ENCODE data around the gene NANOGP8. TPM values are rescaled to one million over a fixed set of nuclear protein-coding genes. Genes with fewer than 3 reads are reported as not detected.

Gene NANOGP8
- total and polyA plus RNA-seq, 9 of the 15 experiments (the other 6 are each of a cell fraction or from before 2014, with no cell fraction given), result not detected

DNA sequence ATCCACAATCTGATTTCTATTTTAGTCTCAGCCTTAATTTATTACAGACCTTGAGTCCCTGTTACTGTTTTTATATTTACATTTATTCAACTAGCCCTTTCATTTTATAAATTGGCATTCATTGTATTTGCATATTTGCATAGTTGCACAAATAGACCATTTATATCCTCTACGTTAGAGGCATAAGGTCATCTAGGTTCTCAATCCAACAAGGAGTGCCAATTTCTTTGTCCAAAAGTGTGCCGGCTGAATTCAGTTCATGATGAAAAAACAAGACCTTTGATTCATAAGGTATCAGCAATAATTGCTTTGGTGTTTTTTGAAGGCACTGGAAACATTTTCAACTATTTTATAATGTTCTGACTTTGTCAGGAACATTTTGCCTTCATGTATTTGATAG is 33.9 kb upstream of the NANOGP8 start:
- WGBS (ENCODE audit: insufficient coverage, low coverage, missing lambda C conversion rate), result 47% methylated on average over 2 of the region's 2 CpGs
- ChIA-PET POLR2A (no interaction called here), CTCF (ENCODE audit: low intra/inter-chr PET ratio) (no interaction called here)
- Histone ChIP-seq H3K4me3 (no peak overlapping the region), H3K27me3 (ENCODE audit: control insufficient read depth in 2 of 2, insufficient read depth in 2 of 2, low read length in 2 of 2) (no peaks in the 10 kb centered on the region), H3K27ac (ENCODE audit: extremely low read depth, low read depth, low read length) (no peak overlapping the region), H4K20me1 (replicated peaks; ENCODE audit: control insufficient read depth, insufficient read depth, low read length) (no peaks in the 10 kb centered on the region), H3K9ac (ENCODE audit: insufficient read depth in 1 of 2, low read depth in 2 of 2, low read length in 2 of 2) (no peak overlapping the region), H2AFZ (ENCODE audit: low read depth, low read length) (no peak overlapping the region), H3K4me1 (replicated peaks in 1 of 2; ENCODE audit: control insufficient read depth in 2 of 2, insufficient read depth in 2 of 2, low read length in 2 of 2) (no peaks in the 10 kb centered on the region), H3K9me1 (ENCODE audit: control insufficient read depth, insufficient read depth, low read length) (no peaks in the 10 kb centered on the region), H3K36me3 (ENCODE audit: control insufficient read depth, insufficient read depth, low read length) (no peaks in the 10 kb centered on the region), H3K4me2 (ENCODE audit: insufficient read depth, low read length) (no peak overlapping the region), H3K9me3 (replicated peaks; ENCODE audit: control insufficient read depth, insufficient read depth, low read depth, low read length) (no peaks in the 10 kb centered on the region), H3K79me2 (ENCODE audit: control insufficient read depth, insufficient read depth, low read length) (no peaks in the 10 kb centered on the region)
- no peak for TF ChIP-seq GABPA (tag; conservative IDR thresholded peaks at IDR 0.05; ENCODE audit: low read depth)
- peak; percentile 5; the same call in 1 of the 2 replicates for TF ChIP-seq ZNF316 (IDR thresholded peaks at IDR 0.05)
- intact Hi-C loops (cut with micrococcal nuclease) (no loop called here), in situ Hi-C loops (cut with MboI) (no loop called here)
- BruUV-seq (replicated peaks), result no TSS peak
- DNase-seq (ENCODE audit: extremely low read depth in 1 of 4, low spot score in 3 of 4) (no peak), ATAC-seq (no peak), FAIRE-seq (no peak)

DNA sequence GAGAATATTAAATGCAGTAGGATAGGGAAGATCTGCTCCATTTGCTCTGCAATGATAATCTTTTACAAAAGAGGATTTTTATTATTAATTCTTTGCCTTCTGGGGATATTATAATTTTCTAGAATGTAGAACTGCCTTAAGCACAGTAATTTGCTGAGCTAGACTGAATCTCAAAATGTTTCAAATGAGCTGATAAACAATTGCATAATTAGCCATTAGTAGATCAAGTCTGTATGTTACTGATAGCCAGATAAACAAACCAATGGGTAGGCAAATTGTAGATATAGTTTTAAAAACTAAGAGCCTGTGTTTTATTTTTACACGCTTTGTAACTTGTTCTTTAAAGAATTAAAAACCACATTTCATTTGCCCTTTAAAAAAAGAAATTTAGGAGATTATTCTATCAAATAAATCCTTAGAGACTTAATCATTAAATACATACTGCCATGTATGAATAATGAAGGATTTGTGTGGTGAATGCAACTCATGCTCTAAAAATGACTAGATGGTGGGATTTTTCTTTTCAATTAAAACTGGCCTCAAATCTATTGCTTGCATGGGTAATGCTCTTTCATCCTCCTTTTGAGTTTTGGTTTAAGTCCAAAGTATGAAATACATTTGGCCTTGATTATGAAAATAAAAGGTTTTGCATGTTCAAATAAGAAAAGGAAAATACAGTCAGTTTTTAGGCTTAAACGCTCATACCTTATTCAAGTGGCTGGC is 32.6 kb upstream of the NANOGP8 start:
- Histone ChIP-seq H3K79me2 (ENCODE audit: control insufficient read depth, insufficient read depth, low read length) (no peaks in the 10 kb centered on the region), H3K4me3 (no peak overlapping the region), H3K27me3 (ENCODE audit: control insufficient read depth in 2 of 2, insufficient read depth in 2 of 2, low read length in 2 of 2) (no peaks in the 10 kb centered on the region), H3K9me1 (ENCODE audit: control insufficient read depth, insufficient read depth, low read length) (no peaks in the 10 kb centered on the region), H3K27ac (ENCODE audit: extremely low read depth, low read depth, low read length) (no peak overlapping the region), H3K4me2 (ENCODE audit: insufficient read depth, low read length) (no peak overlapping the region), H2AFZ (ENCODE audit: low read depth, low read length) (no peak overlapping the region), H4K20me1 (replicated peaks; ENCODE audit: control insufficient read depth, insufficient read depth, low read length) (no peaks in the 10 kb centered on the region), H3K9ac (ENCODE audit: insufficient read depth in 1 of 2, low read depth in 2 of 2, low read length in 2 of 2) (no peak overlapping the region), H3K4me1 (replicated peaks in 1 of 2; ENCODE audit: control insufficient read depth in 2 of 2, insufficient read depth in 2 of 2, low read length in 2 of 2) (no peaks in the 10 kb centered on the region), H3K9me3 (replicated peaks; ENCODE audit: control insufficient read depth, insufficient read depth, low read depth, low read length) (no peaks in the 10 kb centered on the region), H3K36me3 (ENCODE audit: control insufficient read depth, insufficient read depth, low read length) (no peaks in the 10 kb centered on the region)
- intact Hi-C loops (cut with micrococcal nuclease) (no loop called here), in situ Hi-C loops (cut with MboI) (no loop called here)
- ATAC-seq (no peak), FAIRE-seq (peak; percentile 26), DNase-seq (ENCODE audit: extremely low read depth in 1 of 4, low spot score in 3 of 4) (no peak)
- TF ChIP-seq TCF3 (CRISPR knock-in tag; IDR thresholded peaks at IDR 0.05) (no peak), GTF2A2 (tag; IDR thresholded peaks at IDR 0.05) (no peak), ZNF316 (IDR thresholded peaks at IDR 0.05) (peak; percentile 29; the same call in 1 of the 2 replicates), KLF1 (tag; IDR thresholded peaks at IDR 0.05) (no peak), MED1 (CRISPR knock-in tag; IDR thresholded peaks at IDR 0.05; ENCODE audit: borderline replicate concordance) (no peak)
- TF ChIP-seq, protein P1, sequence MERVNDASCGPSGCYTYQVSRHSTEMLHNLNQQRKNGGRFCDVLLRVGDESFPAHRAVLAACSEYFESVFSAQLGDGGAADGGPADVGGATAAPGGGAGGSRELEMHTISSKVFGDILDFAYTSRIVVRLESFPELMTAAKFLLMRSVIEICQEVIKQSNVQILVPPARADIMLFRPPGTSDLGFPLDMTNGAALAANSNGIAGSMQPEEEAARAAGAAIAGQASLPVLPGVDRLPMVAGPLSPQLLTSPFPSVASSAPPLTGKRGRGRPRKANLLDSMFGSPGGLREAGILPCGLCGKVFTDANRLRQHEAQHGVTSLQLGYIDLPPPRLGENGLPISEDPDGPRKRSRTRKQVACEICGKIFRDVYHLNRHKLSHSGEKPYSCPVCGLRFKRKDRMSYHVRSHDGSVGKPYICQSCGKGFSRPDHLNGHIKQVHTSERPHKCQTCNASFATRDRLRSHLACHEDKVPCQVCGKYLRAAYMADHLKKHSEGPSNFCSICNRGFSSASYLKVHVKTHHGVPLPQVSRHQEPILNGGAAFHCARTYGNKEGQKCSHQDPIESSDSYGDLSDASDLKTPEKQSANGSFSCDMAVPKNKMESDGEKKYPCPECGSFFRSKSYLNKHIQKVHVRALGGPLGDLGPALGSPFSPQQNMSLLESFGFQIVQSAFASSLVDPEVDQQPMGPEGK (CRISPR knock-in tag; IDR thresholded peaks at IDR 0.05; ENCODE audit: borderline replicate concordance), result no peak
- POLR2A ChIA-PET, result no interaction called here
- CTCF ChIA-PET (ENCODE audit: low intra/inter-chr PET ratio), result no interaction called here
- no TSS peak for BruUV-seq (replicated peaks)
- WGBS (ENCODE audit: insufficient coverage, low coverage, missing lambda C conversion rate), result 43% methylated on average over 2 of the region's 2 CpGs
